PC-3 (cell line): ENCODE results near the gene IP6K3. TPM values are rescaled to one million over a fixed set of nuclear protein-coding genes. Genes with fewer than 3 reads are reported as not detected.
A peak's percentile ranks its signal among the peaks of the same experiment; 100 is the strongest.

Source experiments
- ATAC-seq: fragments of 200-7000 bp; cut with Tn5 transposase; 2 replicates; pipeline ENCODE4 v1.9.1; 2020; ENCODE audit warnings: mild to moderate bottlenecking, moderate library complexity
- BruUV-seq: library from RNA; stranded (reverse); fragments of 400-500 nt; replicated peaks from 2 replicates; lab custom pipeline; 2021; lab: Mats Ljungman, UMichigan
- CTCF ChIA-PET: fragments of 300-600 bp; sonication (Branson Sonifier 250); formaldehyde crosslinking; loops from one replicate; lab custom pipeline; 2022; ENCODE audit warnings: antibody characterized with exemption; lab: Charles Lee
- POLR2A ChIA-PET: fragments of 300-600 bp; sonication (Branson Sonifier 250); formaldehyde crosslinking; loops from one replicate; lab custom pipeline; 2022; ENCODE audit warnings: antibody characterized with exemption; ENCODE audit not compliant: unreplicated experiment; lab: Charles Lee
- DNase-seq: peaks from one replicate; pipeline ENCODE4 v3.0.0-alpha.2; 2015
- H2AFZ ChIP-seq: fragments of 300-600 bp; sonication (generic); 2 replicates; pipeline ENCODE4 v1.6.0; 2016; ENCODE audit warnings: antibody characterized with exemption, low read length
- H3F3A ChIP-seq: fragments of 300-600 bp; sonication (generic); one replicate; pipeline ENCODE4 v1.6.0; 2017; ENCODE audit warnings: antibody characterized with exemption, low read length, control low read depth, mild to moderate bottlenecking; ENCODE audit not compliant: unreplicated experiment
- H3K27ac ChIP-seq: fragments of 300-600 bp; sonication (generic); 2 replicates; pipeline ENCODE4 v1.5.1; 2016; ENCODE audit warnings: mild to moderate bottlenecking, low read length
- H3K27me3 ChIP-seq: fragments of 300-600 bp; sonication (generic); 2 replicates; pipeline ENCODE4 v1.6.1; 2016; ENCODE audit warnings: low read length, mixed read lengths
- H3K36me3 ChIP-seq: fragments of 300-600 bp; sonication (generic); 2 replicates; pipeline ENCODE4 v1.6.1; 2016; ENCODE audit warnings: low read depth, mixed run types, low read length, mixed read lengths
- H3K4me1 ChIP-seq: fragments of 300-600 bp; sonication (generic); 2 replicates; pipeline ENCODE4 v1.5.1; 2016; ENCODE audit warnings: low read length; ENCODE audit not compliant: insufficient read depth
- H3K4me2 ChIP-seq: fragments of 300-600 bp; sonication (generic); 2 replicates; pipeline ENCODE4 v1.6.0; 2016; ENCODE audit warnings: low read length
- H3K4me3 ChIP-seq: fragments of 300-600 bp; sonication (generic); 2 replicates; pipeline ENCODE4 v1.5.1; 2016; ENCODE audit warnings: mild to moderate bottlenecking, low read length, mixed read lengths
- H3K79me2 ChIP-seq: fragments of 300-600 bp; sonication (generic); 2 replicates; pipeline ENCODE4 v1.6.1; 2017; ENCODE audit warnings: low read length, mixed read lengths
- H3K9ac ChIP-seq: fragments of 300-600 bp; sonication (generic); 2 replicates; pipeline ENCODE4 v1.6.0; 2016; ENCODE audit warnings: mild to moderate bottlenecking, low read length
- H3K9me2 ChIP-seq: fragments of 300-600 bp; sonication (generic); replicated peaks from 2 replicates; pipeline ENCODE4 v1.6.1; 2016; ENCODE audit warnings: mixed run types, low read length, mixed read lengths
- H3K9me3 ChIP-seq: fragments of 300-600 bp; sonication (generic); 2 replicates; pipeline ENCODE4 v1.6.1; 2016; ENCODE audit warnings: low read length, mixed read lengths
- H4K20me1 ChIP-seq: fragments of 300-600 bp; sonication (generic); 2 replicates; pipeline ENCODE4 v1.6.1; 2016; ENCODE audit warnings: low read length, mixed read lengths
- EZH2 ChIP-seq: fragments of 300-600 bp; sonication (generic); IDR thresholded peaks from one replicate; pipeline ENCODE4 v1.6.1; 2017; ENCODE audit warnings: antibody characterized with exemption, mild to moderate bottlenecking, low read length; ENCODE audit not compliant: unreplicated experiment
- EZH2phosphoT487 ChIP-seq: fragments of 300-600 bp; sonication (generic); IDR thresholded peaks from 2 replicates; pipeline ENCODE4 v1.6.1; 2018; ENCODE audit warnings: mild to moderate bottlenecking, antibody characterized with exemption, low read length, borderline replicate concordance
- intact Hi-C: fragments of 100-400 bp; cut with micrococcal nuclease; formaldehyde crosslinking; loops from 2 replicates; pipeline ENCODE4 v1.9.0; 2023
- total RNA-seq: library from RNA; depleted of rRNA; stranded (reverse); fragments of >200 nt; gene quantifications from 2 replicates; pipeline ENCODE4 v1.2.3, GENCODE V29; 2014
- TF ChIP-seq, protein P1 (sequence below): fragments of 300-600 bp; sonication (generic); conservative IDR thresholded peaks from 2 replicates; pipeline ENCODE4 v1.5.1; 2017; ENCODE audit warnings: antibody characterized with exemption, low read depth, mild to moderate bottlenecking, low read length

Gene IP6K3
- total RNA-seq, 1 experiment from 2014 or later: not detected

DNA sequence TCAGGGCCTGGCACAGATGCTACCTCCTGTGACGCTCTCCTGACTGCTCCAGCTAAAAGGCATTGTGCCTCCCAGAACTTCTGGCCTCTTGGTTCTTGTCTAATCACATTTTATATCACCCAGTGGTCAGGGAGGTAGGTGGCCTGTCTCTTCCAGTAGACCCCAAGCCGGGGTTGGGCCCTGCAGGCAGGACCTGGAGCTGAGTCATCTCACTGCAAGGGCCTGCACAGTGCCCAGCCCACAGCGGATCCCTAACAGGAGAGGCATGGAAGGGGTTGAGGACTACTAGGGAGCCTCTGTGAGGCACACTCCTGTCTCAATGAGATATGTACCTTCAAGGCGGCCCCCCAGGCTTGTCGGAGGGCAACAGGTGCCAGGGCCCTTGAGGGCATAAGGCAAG, 35.9 kb upstream of the IP6K3 start:
- ChIA-PET CTCF (no interaction called here), POLR2A (no interaction called here)
- H3K36me3 ChIP-seq: peaks cover 54% of the 10 kb centered on the region
- peaks cover 31% of the 10 kb centered on the region for H3K79me2 ChIP-seq
- peaks cover 43% of the 10 kb centered on the region for H3K4me1 ChIP-seq
- H3K27ac ChIP-seq: no peak overlapping the region
- no peak overlapping the region for H3K4me2 ChIP-seq
- no peak for DNase-seq
- no peaks in the 10 kb centered on the region for H3K27me3 ChIP-seq
- TF ChIP-seq EZH2phosphoT487: no peak
- TF ChIP-seq, protein P1, sequence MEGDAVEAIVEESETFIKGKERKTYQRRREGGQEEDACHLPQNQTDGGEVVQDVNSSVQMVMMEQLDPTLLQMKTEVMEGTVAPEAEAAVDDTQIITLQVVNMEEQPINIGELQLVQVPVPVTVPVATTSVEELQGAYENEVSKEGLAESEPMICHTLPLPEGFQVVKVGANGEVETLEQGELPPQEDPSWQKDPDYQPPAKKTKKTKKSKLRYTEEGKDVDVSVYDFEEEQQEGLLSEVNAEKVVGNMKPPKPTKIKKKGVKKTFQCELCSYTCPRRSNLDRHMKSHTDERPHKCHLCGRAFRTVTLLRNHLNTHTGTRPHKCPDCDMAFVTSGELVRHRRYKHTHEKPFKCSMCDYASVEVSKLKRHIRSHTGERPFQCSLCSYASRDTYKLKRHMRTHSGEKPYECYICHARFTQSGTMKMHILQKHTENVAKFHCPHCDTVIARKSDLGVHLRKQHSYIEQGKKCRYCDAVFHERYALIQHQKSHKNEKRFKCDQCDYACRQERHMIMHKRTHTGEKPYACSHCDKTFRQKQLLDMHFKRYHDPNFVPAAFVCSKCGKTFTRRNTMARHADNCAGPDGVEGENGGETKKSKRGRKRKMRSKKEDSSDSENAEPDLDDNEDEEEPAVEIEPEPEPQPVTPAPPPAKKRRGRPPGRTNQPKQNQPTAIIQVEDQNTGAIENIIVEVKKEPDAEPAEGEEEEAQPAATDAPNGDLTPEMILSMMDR: no peak
- no peak for TF ChIP-seq EZH2
- intact Hi-C loops: no loop called here
- H3K9me2 ChIP-seq: no peaks in the 10 kb centered on the region
- H4K20me1 ChIP-seq: no peaks in the 10 kb centered on the region; the same call in 1 of the 2 replicates
- no peak overlapping the region for H2AFZ ChIP-seq
- no peaks in the 10 kb centered on the region for H3K9me3 ChIP-seq
- no TSS peak for BruUV-seq
- no peak overlapping the region for H3K4me3 ChIP-seq
- no peaks in the 10 kb centered on the region for H3F3A ChIP-seq
- no peak overlapping the region for H3K9ac ChIP-seq
- ATAC-seq: no peak

DNA sequence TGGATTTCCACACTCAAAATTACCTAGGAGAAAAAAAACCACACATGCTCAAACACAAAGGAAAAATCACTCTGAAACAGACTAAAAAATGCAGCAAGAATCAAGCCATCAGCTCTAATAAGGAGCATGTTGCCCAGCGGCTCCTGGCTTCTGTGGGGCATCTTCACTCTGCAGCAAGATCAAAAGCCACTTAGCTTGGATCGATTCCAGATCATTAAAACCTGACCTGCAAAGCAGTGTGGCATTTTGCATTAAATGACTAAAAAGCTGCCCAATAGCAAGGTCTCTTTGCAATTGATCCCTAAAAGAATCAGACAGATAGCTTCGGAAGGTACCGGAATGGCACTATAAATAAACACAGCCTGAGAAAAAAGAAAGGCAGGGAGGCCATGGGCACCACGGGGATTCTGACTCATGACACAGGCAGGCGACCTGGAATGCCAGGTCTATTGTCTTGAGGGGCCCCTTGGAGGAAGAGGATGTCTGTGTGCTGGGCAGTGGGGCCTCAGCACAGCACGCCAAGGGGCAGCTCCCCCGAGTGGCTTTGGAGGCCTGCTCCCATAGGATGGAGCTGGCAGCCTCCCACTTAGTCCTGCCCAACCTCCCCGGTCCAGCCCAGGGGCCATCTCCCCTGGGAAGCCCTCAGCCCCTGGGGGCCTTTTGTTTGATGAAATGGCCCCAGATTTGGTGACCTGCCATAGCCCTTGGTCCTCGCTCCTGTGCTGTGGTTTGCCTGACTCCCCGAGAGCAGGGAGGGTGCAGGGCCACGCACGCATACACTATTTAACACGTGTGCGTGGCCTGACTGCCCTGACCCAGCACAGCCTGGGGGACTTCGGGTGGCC, 34.6 kb upstream of the IP6K3 start:
- DNase-seq: peak; percentile 79
- no peak overlapping the region for H3K4me3 ChIP-seq
- peaks cover 31% of the 10 kb centered on the region for H3K4me1 ChIP-seq
- TF ChIP-seq EZH2: no peak
- TF ChIP-seq, protein P1: no peak
- no peak for TF ChIP-seq EZH2phosphoT487
- H3K9me2 ChIP-seq: no peaks in the 10 kb centered on the region
- H3K9me3 ChIP-seq: no peaks in the 10 kb centered on the region
- intact Hi-C loops: no loop called here
- no peaks in the 10 kb centered on the region; the same call in 1 of the 2 replicates for H4K20me1 ChIP-seq
- CTCF ChIA-PET: interaction anchor here (0.7 kb wide), 1 partner anchor 70 kb away, joined by 12 read pairs; the partner anchor contains the start of gene UQCC2
- no peaks in the 10 kb centered on the region for H3K27me3 ChIP-seq
- H3F3A ChIP-seq: no peaks in the 10 kb centered on the region
- no peak overlapping the region for H3K9ac ChIP-seq
- BruUV-seq: no TSS peak
- ATAC-seq: peak; percentile 92
- H3K4me2 ChIP-seq: peak overlapping the region; percentile 56
- peaks cover 19% of the 10 kb centered on the region for H3K79me2 ChIP-seq
- H3K36me3 ChIP-seq: peaks cover 65% of the 10 kb centered on the region
- POLR2A ChIA-PET: no interaction called here
- H3K27ac ChIP-seq: peak overlapping the region; percentile 21; the same call in 1 of the 2 replicates
- H2AFZ ChIP-seq: no peak overlapping the region

DNA sequence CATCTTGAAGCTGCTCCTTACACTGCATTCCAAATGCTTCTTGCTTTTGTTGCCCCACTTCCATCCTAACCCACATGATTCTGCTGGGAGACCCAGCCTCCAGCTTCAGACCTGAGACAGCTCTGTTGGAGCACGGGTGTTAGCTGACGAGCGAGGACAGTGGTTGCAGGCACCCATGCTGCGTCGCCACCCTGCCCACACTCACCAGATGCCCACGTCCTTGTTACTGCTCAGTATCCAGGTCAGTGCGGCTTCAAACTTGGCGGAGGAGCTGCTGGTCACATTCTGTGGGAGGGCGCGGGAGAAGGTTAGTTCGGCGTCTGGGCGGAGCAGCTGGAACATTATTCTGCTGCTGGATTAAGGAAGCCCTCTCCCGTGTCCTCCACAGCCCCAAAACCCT, 33.2 kb upstream of the IP6K3 start:
- ChIA-PET POLR2A (no interaction called here), CTCF (no interaction called here)
- no peak overlapping the region for H3K4me2 ChIP-seq
- H3F3A ChIP-seq: no peaks in the 10 kb centered on the region
- intact Hi-C loops: no loop called here
- no peak for ATAC-seq
- DNase-seq: no peak
- TF ChIP-seq EZH2phosphoT487 (no peak), EZH2 (no peak)
- TF ChIP-seq, protein P1: no peak
- no peak overlapping the region for H3K4me3 ChIP-seq
- no peak overlapping the region for H3K9ac ChIP-seq
- no peaks in the 10 kb centered on the region for H3K27me3 ChIP-seq
- peaks cover 75% of the 10 kb centered on the region for H3K36me3 ChIP-seq
- no TSS peak for BruUV-seq
- H3K9me2 ChIP-seq: no peaks in the 10 kb centered on the region
- no peak overlapping the region for H2AFZ ChIP-seq
- H3K79me2 ChIP-seq: peaks cover 5% of the 10 kb centered on the region; the same call in 1 of the 2 replicates
- peaks cover 18% of the 10 kb centered on the region for H3K4me1 ChIP-seq
- H4K20me1 ChIP-seq: no peaks in the 10 kb centered on the region; the same call in 1 of the 2 replicates
- H3K9me3 ChIP-seq: no peaks in the 10 kb centered on the region
- H3K27ac ChIP-seq: no peak overlapping the region
